Upper lobe of left lung (tissue), 4 donors: ENCODE measurements around the gene LRRC10B.

Source experiments
- CTCF ChIP-seq, 6 experiments: fragments of 450-650 bp in 4 of 6; fragments of 200-600 bp in 2 of 6; sonication (generic) in 2 of 6; IDR thresholded peaks; one replicate each; pipeline ENCODE4 v1.5.1; 2016 to 2019; ENCODE audit warnings: antibody characterized with exemption in 6 of 6
- EP300 ChIP-seq, 4 donors: sonication (generic); formaldehyde crosslinking; IDR thresholded peaks; one replicate each; pipeline ENCODE4 v1.5.1; 2017; ENCODE audit warnings: antibody characterized with exemption in 4 of 4, control low read depth in 2 of 4
- POLR2A ChIP-seq, 4 donors: fragments of 450-650 bp; IDR thresholded peaks; one replicate each; pipeline ENCODE4 v1.5.1; 2016 to 2017; ENCODE audit warnings: antibody characterized with exemption in 4 of 4, mild to moderate bottlenecking in 2 of 4
- POLR2AphosphoS5 ChIP-seq, 2 donors: sonication (generic); formaldehyde crosslinking; IDR thresholded peaks; one replicate each; pipeline ENCODE4 v1.5.1; 2017; ENCODE audit warnings: antibody characterized with exemption in 2 of 2

GRCh38 chr11:61542705-61543104 is 34.2 kb downstream of the LRRC10B start:
- TF ChIP-seq EP300 (IDR thresholded peaks at IDR 0.05) = no peak
- TF ChIP-seq CTCF (IDR thresholded peaks at IDR 0.05) = no peak
- no peak for TF ChIP-seq POLR2AphosphoS5 (IDR thresholded peaks at IDR 0.05)
- TF ChIP-seq POLR2A (IDR thresholded peaks at IDR 0.05) = no peak
